ENCODE measurements around the gene NPAS2.

Gene NPAS2

DNA sequence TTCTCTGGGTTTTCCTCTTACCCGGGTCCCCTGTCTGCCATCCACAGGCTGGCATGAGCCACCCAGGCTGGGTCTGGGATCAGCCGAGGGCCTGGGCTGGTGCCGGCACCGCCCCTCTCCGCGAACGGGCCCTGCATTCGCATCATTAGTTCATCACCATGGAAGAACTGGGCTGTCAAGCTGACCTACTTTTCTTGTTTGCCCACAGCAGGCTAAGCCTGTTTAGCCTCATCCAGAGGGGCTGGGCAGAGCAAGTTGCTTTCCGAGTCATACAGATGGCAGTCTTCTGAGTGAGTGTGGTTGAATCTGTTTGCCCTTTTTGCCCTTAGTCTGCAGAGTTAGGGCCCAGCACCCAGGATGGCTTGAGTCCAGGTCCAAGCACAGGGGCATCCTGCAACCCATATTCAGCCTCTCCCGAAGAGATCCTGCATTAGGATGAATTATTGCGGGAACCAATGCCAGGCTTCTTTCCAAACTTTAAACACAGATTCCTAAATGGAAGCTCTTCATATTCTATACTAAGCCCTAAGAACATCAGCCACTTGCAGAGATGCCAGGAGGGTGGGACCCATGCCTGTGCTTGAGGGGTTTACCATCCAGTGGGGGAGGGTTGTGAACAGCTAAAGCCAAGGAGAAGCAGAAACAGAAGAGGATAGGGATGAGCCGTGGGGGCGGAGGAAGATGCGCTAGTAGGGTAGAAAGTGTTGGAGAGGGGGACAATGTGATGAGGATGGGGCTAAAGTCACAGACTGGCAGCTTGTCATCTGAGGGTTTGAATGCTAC, 68.0 kb downstream of the NPAS2 start:
- DNase-seq: no peak

DNA sequence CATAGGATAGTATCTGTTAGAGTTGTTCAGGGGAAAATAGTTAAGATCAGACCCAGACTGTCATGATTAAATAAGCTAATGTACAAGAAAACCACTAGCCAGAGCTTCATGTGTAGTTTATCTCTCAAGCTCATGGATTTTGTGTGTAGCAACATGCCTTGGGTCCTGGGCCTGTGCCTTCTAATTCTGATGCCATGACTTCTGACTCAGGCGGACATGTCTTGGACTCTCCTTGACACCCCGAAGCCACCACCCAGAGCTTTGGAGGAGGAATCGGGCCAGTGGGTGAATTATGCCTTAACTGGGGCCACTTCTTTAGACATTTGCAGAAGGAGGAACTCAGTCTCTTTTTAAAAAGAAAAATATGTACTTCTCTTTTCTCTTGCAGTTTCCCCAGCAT, 68.7 kb downstream of the NPAS2 start:
- DNase-seq: no peak

GRCh38 chr2:100889286-100889685, 69.3 kb downstream of the NPAS2 start:
- DNase-seq: no peak

GRCh38 chr2:100891906-100892642, 72.1 kb downstream of the NPAS2 start:
- DNase-seq: no peak

- DNase-seq: no peak
Measured at GRCh38 chr2:100893392-100894104, 73.6 kb downstream of the NPAS2 start.

- no peak for DNase-seq
Measured at GRCh38 chr2:100894105-100894795, 74.3 kb downstream of the NPAS2 start.

DNA sequence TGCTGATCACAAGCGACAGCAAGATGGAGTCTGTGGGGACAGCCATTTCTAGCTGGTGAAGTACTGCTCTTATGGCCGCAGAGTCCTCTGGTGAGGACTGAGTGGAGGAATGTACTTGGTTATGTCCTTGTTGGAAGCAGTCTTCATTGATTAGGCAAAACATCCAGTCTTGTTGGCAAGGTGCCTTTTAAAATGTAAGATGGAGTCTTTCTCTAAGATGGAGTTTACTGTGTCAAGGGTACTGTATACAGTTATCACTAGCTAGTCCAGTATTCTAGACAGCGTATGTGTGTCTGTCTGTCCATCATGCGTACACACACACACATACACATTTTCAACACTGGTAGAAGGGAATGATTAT, 74.8 kb downstream of the NPAS2 start:
- DNase-seq: no peak

DNA sequence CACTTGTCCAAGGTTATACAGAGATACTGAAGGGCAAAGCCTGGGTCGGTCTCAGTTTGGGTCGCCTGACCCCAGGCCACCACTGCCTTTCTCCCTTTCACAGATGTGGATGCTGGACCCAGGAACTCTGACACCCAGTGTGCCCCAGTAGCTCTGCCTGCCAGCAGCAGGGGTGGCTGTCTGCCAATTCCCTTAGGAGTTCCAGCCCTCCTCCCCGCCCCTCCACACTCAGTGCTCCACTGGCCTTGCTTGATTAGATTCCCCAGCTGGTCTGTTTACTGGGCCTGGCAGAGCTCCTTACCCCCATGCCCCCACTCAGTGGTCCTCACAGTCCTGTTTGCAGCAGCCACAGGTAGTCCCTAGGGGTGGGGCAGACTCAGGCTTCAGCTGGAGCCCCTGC, 75.5 kb downstream of the NPAS2 start:
- no peak for DNase-seq

DNA sequence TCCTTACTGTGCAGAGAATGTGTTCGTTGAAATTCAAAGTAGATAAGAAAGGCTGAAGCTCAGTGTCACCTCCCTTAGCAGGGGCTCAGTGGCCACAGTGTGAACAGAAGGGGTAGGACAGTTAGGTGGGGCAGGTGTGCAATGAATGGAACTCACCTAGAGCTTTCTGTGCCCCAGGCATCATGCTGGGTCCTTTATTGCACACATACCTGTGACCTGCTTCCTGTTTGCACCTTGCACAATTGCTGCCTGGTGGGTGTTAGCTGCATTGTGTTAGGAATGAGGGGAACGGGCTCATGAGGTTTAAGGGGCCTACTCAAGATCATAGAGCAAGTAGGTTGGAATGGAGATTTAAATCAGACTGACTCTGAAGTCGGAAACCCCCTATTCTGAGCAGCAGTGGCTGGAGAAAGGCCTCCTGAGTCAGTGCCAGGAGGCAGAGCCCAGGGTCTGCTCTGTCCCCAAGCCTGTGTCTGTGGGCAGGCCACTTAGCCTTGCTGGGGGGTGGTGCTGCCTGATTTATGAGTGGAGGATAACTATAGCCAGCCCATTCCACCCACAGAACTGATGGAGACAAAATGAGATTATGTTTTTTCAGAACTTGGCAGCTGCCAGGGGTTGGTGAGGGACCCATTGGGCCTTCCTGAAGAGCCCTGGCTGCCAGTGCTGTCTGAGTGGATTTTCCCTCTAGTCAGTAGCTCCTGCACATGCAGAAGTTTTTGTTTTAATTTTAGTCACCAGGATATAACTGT, 76.2 kb downstream of the NPAS2 start:
- DNase-seq: no peak

DNA sequence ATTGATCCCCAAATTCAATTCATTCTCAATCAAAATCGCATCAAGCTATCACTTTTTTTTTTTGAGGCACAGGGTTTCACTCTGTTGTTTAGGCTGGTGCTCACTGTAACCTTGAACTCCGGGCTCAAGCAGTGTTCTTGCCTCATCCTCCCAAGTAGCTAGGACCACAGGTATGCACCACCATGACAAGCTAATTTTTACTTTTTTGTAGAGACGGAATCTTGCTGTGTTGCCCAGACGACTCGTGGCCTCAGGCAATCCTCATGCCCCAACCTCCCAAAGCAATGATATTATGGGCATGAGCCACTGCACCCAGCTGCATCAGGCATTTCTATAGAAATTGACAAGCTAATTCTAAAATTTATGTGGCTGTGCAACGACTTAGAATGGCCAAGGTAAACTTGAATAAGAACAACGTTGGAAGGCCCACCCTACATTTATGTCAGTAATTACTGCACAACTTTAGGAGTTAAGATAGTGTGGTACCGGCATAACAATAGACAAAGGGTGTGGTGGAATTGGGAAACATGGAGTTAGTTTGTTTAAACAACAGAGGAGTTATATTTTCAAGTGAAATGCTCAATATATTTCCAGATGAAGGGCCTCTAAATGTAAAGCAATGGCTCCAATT, 78.2 kb downstream of the NPAS2 start:
- no peak for DNase-seq

DNA sequence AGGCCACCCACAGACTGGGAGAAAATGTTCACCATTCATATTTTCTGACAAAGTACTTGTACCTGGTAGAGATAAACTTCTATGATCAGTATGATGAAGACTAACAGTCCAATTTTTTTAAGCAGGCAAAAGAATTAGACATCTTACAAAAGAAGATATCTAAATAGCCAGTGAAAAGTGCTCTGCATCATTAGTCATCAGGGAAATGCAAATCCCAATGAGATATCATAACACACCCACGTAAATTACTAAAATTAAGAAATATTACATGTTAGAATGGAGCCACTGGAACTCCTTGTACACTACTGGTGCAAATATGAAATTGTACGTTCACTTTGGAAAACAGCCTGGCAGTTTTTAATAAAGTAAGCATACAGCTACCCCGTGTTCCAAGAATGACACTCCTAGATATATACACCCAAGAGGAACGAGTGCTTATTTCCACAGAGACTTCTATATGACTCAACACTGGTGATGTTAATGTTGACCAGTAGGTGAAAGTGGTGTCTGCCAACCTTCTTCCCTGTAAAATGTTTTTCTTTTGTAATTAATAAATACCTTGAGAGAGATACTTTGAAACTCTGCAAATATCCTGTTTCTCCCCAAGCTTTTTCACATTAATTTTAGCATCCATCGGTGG, 80.3 kb downstream of the NPAS2 start:
- no peak for DNase-seq

DNA sequence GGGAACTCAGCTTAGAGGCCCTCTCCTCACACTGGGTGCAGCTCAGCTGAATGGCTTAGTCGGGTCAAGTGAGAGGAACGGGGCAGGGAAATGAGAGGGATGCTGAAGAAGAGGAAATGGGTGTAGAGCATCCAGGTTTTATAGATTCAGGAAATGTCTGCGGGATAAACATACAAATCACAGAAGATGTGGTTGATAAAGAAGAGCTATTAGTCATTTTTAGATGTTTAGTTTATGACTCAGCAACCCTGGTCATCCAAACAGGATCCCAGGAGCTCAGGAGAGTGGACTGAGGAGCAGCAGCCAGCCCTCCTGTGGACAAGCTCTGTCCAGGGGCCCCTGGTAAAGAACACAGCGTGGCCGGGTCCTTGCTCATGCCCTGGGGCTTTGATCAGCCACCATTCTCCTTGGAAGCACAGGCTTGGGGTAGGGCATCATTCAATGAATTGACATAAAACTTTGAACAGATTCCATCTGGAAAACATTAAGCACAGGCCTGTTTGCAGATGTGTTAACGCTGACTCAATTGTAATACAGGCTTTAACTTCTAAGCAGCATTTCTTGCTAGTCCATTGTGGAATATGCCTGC, 83.0 kb downstream of the NPAS2 start:
- DNase-seq: no peak

- DNase-seq: no peak
Measured at GRCh38 chr2:100903534-100904258, 83.8 kb downstream of the NPAS2 start.

DNA sequence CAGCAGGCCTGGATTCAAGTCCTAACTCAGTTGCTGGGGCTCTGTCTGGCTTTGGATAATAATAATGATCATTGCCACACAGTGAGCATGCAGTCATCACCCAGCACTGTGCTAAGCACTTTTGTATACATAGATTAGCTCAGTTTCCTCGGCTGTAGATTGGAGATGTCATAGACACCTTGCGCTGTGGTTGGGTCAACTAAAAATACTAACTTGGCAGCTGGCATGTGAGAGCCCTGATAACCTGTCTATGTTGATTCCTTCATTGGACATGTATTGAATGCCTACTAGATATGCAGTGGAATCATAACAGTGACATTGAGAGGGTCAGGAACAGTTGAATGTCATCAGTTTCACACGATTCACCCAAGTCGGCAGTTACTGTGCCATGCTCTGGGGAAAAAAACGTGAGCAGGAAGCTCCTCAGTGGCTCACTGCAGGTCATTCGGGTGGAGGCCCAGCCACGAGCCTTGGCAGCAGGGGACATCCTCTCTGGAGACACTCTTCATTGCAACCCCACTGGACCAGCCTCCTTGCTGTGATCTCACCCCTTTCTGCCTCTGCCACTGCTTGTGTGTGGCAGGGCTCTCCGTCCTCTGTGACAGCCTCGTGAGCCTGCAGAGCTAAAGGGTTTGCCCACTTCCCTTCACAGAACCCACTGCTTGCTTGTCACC, 85.3 kb downstream of the NPAS2 start:
- no peak for DNase-seq

DNA sequence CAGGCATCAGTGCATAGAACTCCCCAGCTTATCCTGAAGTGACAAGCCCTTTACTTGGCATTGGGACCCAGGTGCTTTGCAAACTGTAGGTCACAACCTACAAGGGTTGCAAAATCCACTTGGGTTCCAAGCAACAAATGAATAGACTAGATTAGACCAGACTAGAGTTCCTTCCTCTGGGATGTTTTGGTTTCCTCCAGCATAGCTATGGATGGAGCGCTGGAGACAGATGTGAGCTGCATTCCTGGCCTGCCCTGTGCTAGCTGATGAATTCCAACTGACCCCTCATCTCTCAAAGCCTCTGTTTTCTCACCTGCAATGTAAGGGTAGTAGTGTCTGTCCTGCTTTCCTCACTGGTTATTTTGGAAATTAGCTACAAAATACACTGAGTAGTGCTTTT, 86.2 kb downstream of the NPAS2 start:
- no peak for DNase-seq

DNA sequence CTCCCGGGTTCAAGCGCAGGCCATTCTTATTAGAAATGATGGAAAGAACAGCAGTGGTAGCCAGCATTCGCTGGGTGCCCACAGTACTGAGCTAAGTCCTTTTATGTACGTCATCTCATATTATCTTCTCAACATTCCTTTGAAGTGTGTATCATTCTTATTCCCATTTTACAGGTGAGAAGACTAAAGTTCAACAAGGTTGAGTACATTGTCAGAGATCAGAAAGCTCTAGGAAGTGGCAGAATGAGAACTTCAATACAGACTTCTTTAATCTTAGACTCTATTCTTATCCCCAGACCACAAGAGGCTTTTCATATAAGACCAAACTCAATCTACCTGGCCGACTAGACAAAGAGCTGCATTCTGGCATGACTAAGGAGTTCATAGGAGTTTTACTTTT, 86.7 kb downstream of the NPAS2 start:
- DNase-seq: no peak

GRCh38 chr2:100907832-100908231, 87.9 kb downstream of the NPAS2 start:
- no peak for DNase-seq

GRCh38 chr2:100909534-100910081, 89.7 kb downstream of the NPAS2 start:
- DNase-seq: no peak

DNA sequence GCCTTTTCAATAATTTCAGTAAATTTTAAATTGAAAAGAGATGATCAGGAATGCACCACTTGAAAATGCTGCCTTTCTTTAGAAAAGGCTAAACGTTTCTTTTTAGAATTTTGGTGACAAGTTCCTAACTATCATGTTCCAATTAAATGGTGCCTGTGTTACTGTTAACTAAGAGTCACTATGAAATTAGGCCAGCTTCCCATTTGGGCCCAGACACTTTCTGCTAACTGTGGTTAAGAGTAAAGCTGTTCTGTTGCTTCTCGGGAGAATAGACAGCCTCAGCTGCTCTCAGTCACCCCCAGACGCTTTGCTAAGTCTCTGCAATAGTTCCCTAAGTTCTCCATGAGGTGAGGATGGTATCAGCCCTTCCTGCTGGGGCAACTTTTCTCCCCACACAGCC, 90.2 kb downstream of the NPAS2 start:
- no peak for DNase-seq

GRCh38 chr2:100919316-100919715, 99.4 kb downstream of the NPAS2 start:
- DNase-seq: no peak
